LHCN-M2 (cell line): ENCODE measurements around the gene ADAMTS2. TPM values are rescaled to one million over a fixed set of nuclear protein-coding genes. Genes with fewer than 3 reads are reported as not detected.
"Not testable (repeated sequence)": the region's sequence is repeated elsewhere in the genome, so short reads cannot be mapped to it uniquely, and the experiment has no call there.

Source experiments
- DNase-seq: peaks from one replicate; pipeline ENCODE4 v3.0.0-alpha.2; 2012; ENCODE audit warnings: low read depth
- total RNA-seq: library from RNA; depleted of rRNA; stranded (reverse); fragments of >200 nt; gene quantifications from 2 replicates; pipeline ENCODE4 v1.2.3, GENCODE V29; 2014; rRNA removed

Gene ADAMTS2
- total RNA-seq, 1 experiment from 2014 or later: 24.1 TPM

- DNase-seq: no peak
Measured at GRCh38 chr5:179115845-179116524, 229.3 kb downstream of the ADAMTS2 start.

- peak; percentile 33 for DNase-seq
Measured at GRCh38 chr5:179115307-179115706, 230.0 kb downstream of the ADAMTS2 start.

GRCh38 chr5:179114756-179115155 lies 230.5 kb downstream of the ADAMTS2 start:
- DNase-seq: no peak

GRCh38 chr5:179113945-179114641 lies 231.2 kb downstream of the ADAMTS2 start:
- DNase-seq: no peak

- DNase-seq: no peak
Measured at GRCh38 chr5:179113143-179113530, 232.1 kb downstream of the ADAMTS2 start.

- no peak for DNase-seq
Measured at GRCh38 chr5:179112469-179113142, 232.7 kb downstream of the ADAMTS2 start.

- DNase-seq: no peak
Measured at GRCh38 chr5:179111267-179112207, 233.7 kb downstream of the ADAMTS2 start.

GRCh38 chr5:179110528-179110927 lies 234.7 kb downstream of the ADAMTS2 start:
- DNase-seq: no peak

- not testable (repeated sequence) for DNase-seq
Measured at GRCh38 chr5:179101282-179101681, 244.0 kb downstream of the ADAMTS2 start.

- DNase-seq: no peak
Measured at GRCh38 chr5:179089502-179089901, 255.8 kb downstream of the ADAMTS2 start.

- DNase-seq: no peak
Measured at GRCh38 chr5:179080724-179081123, 264.5 kb downstream of the ADAMTS2 start.

- no peak for DNase-seq
Measured at GRCh38 chr5:179079165-179079987, 265.9 kb downstream of the ADAMTS2 start.

- no peak for DNase-seq
Measured at GRCh38 chr5:179065703-179066102, 279.6 kb downstream of the ADAMTS2 start.

- DNase-seq: no peak
Measured at GRCh38 chr5:179061025-179061424, 284.2 kb downstream of the ADAMTS2 start.

Other genes with a start within 250 kb of the ADAMTS2 start
- 33.1 and 35.5 TPM in 2 replicates for gene RUFY1, start 205.1 kb upstream of the ADAMTS2 start, total RNA-seq